Mammary microvascular endothelial cell (primary cell): ENCODE results near the gene SLC35D3. TPM values are rescaled to one million over a fixed set of nuclear protein-coding genes. Genes with fewer than 3 reads are reported as not detected.

Source experiments
- total RNA-seq: library from RNA; depleted of rRNA; stranded (reverse); fragments of >200 nt; gene quantifications from 2 replicates; pipeline ENCODE4 v1.2.3, GENCODE V29; 2015

SLC35D3 gene
- total RNA-seq = not detected in 2 replicates

GRCh38 chr6:136921936-136922684, at the start of gene SLC35D3:
TSS of gene SLC35D3 (plus strand) at chr6:136922301. CDS start at chr6:136922429, 128 bp downstream.

Other genes starting within 250 kb of the SLC35D3 start
- gene MAP3K5, start 129.8 kb upstream of the SLC35D3 start, total RNA-seq = 10.1 and 12.0 TPM in 2 replicates
- gene PEX7, start 99.7 kb upstream of the SLC35D3 start, total RNA-seq = 4.5 and 7.4 TPM in 2 replicates
- 0.15 TPM in 1 of 2 replicates, not detected in the other for gene IL20RA, start 122.7 kb downstream of the SLC35D3 start, total RNA-seq